Measurements from ENCODE around the gene SLC9B2.

DNA sequence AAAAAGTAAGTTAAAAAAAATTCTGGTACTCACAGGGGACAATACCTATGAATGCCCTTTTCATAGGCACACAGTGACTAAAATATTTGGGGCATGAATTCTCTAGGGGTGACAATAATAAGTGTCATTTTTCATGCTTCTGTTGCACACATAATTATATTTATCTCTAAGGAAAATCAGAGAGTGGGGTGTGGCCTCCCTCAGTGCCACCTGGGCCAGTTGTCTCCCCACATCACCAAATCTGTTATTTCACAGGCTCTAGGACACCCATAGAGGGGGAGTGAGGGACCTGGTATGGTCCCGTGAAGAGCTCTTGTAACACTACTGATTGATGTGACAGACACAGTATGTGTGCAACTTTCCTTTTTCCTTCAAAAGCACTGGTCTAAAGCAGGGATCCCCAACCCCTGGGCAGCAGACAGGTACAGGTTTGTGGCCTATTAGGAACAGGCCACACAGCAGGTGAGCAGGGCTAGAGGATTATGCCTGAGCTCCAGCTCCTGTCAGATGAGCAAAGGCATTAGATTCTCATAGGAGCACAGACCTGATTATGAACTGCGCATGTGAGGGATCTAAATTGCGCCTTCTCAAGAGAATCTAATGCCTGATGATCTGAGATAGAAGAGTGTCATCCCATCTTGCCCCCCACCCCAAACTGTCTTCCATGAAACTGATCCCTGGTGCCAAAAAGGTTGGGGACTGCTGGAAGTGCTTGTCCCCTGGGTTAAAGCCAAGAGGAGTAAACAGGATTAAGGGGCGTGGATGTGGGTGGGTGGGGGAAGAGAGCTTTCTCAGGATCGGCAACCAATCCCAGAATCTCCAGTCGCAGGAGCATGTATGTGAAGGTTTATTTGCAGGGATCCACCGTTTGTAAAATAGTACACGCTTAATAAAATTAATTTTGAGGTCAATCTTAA, 57.9 kb downstream of the SLC9B2 start:
- TF ChIP-seq, protein P1, sequence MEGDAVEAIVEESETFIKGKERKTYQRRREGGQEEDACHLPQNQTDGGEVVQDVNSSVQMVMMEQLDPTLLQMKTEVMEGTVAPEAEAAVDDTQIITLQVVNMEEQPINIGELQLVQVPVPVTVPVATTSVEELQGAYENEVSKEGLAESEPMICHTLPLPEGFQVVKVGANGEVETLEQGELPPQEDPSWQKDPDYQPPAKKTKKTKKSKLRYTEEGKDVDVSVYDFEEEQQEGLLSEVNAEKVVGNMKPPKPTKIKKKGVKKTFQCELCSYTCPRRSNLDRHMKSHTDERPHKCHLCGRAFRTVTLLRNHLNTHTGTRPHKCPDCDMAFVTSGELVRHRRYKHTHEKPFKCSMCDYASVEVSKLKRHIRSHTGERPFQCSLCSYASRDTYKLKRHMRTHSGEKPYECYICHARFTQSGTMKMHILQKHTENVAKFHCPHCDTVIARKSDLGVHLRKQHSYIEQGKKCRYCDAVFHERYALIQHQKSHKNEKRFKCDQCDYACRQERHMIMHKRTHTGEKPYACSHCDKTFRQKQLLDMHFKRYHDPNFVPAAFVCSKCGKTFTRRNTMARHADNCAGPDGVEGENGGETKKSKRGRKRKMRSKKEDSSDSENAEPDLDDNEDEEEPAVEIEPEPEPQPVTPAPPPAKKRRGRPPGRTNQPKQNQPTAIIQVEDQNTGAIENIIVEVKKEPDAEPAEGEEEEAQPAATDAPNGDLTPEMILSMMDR (IDR thresholded peaks at IDR 0.05) = no peak
- TF ChIP-seq POLR2A (IDR thresholded peaks at IDR 0.05) = no peak
